HG03342 (cell line): Measurements from ENCODE around the gene FAM83G.
"Not testable (repeated sequence)": the region's sequence is repeated elsewhere in the genome, so short reads cannot be mapped to it uniquely, and the experiment has no call there.

Experiments
- ATAC-seq: cut with Tn5 transposase; IDR thresholded peaks from one replicate; pipeline ENCODE4 v1.9.1; 2021; ENCODE audit warnings: mild to moderate bottlenecking, moderate library complexity; ENCODE audit not compliant: unreplicated experiment

Gene FAM83G

GRCh38 chr17:18928628-18929125, 75.9 kb downstream of the FAM83G start:
- ATAC-seq: no peak

- no peak for ATAC-seq
Observed at GRCh38 chr17:18925187-18925586, 79.4 kb downstream of the FAM83G start.

- not testable (repeated sequence) for ATAC-seq
Observed at GRCh38 chr17:18922596-18922995, 82.0 kb downstream of the FAM83G start.

GRCh38 chr17:18921912-18922451, 82.6 kb downstream of the FAM83G start:
- peak; percentile 67 for ATAC-seq

GRCh38 chr17:18921485-18921884, 83.1 kb downstream of the FAM83G start:
- no peak for ATAC-seq

- no peak for ATAC-seq
Observed at GRCh38 chr17:18920911-18921441, 83.6 kb downstream of the FAM83G start.

- no peak for ATAC-seq
Observed at GRCh38 chr17:18919963-18920362, 84.6 kb downstream of the FAM83G start.
